Testis (tissue), 2 donors: Measurements from ENCODE around the gene OR6K2.

Experiments used
- POLR2A ChIP-seq: fragments of 450-650 bp; IDR thresholded peaks from one replicate; pipeline ENCODE4 v1.6.1; 2017; ENCODE audit warnings: antibody characterized with exemption, mild to moderate bottlenecking, moderate library complexity
- TF ChIP-seq, protein P1 (sequence below), 3 experiments: fragments of 450-650 bp in 2 of 3; fragments of 200-600 bp in 1 of 3; sonication (generic) in 1 of 3; IDR thresholded peaks; one replicate each; pipeline ENCODE4 v1.5.1; 2016 to 2019; ENCODE audit warnings: antibody characterized with exemption in 3 of 3, mild to moderate bottlenecking in 2 of 3, moderate library complexity in 1 of 3

DNA sequence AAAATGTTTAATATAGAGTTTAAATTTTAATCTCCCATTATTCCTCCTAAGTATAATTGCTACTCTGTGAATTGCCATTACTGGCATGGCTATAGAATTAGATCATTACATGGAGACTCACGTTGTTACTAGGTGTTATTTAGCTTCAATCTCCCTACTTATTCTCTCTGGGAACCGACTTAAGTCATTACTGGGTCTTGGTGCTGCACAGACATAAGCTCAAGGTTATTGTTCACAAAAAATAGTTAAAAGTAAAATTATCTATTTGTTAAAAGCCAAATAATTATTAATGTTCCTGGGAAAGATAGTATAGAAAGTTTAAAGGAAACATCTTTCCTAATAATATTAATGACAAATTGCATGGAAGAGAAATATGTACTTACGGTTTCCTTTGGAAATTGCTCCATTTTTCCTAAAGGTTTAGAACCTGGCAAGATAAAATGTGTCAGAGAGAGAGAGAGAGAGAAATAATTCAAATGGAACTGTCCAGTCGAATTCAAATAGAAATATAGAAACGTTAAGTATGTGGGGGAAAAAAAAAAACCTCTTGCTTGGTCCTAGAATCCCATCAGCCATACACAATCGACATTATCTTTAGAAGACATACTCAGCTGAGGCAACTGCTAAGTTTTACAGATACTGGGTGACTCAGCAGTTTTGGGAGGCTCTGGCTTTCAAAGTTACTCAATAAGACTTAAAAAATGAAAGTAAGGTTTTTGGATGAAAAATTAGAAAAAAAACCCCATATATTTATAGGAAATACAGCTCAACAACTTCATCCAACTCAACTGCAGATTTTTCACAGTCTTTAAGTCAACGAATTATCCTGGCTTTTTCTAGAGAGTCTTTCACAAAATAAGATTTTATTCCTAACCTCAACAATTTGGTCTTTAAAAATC is 14.1 kb downstream of the OR6K2 start, which contains the start of gene SPTA1:
- TF ChIP-seq, protein P1, sequence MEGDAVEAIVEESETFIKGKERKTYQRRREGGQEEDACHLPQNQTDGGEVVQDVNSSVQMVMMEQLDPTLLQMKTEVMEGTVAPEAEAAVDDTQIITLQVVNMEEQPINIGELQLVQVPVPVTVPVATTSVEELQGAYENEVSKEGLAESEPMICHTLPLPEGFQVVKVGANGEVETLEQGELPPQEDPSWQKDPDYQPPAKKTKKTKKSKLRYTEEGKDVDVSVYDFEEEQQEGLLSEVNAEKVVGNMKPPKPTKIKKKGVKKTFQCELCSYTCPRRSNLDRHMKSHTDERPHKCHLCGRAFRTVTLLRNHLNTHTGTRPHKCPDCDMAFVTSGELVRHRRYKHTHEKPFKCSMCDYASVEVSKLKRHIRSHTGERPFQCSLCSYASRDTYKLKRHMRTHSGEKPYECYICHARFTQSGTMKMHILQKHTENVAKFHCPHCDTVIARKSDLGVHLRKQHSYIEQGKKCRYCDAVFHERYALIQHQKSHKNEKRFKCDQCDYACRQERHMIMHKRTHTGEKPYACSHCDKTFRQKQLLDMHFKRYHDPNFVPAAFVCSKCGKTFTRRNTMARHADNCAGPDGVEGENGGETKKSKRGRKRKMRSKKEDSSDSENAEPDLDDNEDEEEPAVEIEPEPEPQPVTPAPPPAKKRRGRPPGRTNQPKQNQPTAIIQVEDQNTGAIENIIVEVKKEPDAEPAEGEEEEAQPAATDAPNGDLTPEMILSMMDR (IDR thresholded peaks at IDR 0.05): no peak
- TF ChIP-seq POLR2A: no peak
